ENCODE results near the gene MAP3K21. TPM values are rescaled to one million over a fixed set of nuclear protein-coding genes. Genes with fewer than 3 reads are reported as not detected.

The MAP3K21 gene
- total RNA-seq = 1 to 10 TPM; 1.3 to 1.5 TPM

DNA sequence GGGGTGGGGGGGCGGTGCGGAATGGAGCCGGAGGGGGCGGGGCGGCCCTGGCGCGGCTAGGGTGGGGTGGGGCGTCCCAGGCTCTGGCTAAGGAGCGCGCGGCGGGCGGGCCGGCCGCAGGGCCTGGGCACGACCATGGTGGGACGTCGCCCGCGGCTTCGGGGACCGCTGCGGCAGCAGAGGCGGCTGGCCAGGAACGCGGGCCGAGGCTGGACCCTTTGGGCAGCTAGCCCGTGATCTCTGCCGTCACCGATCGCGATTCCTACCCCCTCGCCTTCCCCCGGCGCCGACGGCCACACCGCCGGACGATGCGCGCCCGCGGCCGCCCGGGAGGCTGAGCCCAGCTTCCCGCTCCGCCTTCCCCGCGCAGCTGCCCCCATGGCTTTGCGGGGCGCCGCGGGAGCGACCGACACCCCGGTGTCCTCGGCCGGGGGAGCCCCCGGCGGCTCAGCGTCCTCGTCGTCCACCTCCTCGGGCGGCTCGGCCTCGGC, at the start of gene MAP3K21:
MAP3K21 (plus strand) TSS at position 74 of the 491 bp plus-strand sequence; CDS start at position 379, 305 bp downstream.
- ATAC-seq (ENCODE audit: low read depth) (peak; percentile 51), DNase-seq (no peak)
- Mint-ChIP-seq H3K4me1 (peaks cover 4% of the 10 kb centered on the region), H3K4me3 (peak within 1 kb of the TSS; percentile 67), H3K27me3 (peaks cover 43% of the 10 kb centered on the region), H3K36me3 (no peaks in the 10 kb centered on the region), H3K9me3 (no peaks in the 10 kb centered on the region), H3K27ac (no peak within 1 kb of the TSS)
- POLR2A ChIA-PET = interaction anchor here (1.1 kb wide), 1 partner anchor 1990 kb away, joined by 3 read pairs; the partner anchor contains the start of gene EXOC8

DNA sequence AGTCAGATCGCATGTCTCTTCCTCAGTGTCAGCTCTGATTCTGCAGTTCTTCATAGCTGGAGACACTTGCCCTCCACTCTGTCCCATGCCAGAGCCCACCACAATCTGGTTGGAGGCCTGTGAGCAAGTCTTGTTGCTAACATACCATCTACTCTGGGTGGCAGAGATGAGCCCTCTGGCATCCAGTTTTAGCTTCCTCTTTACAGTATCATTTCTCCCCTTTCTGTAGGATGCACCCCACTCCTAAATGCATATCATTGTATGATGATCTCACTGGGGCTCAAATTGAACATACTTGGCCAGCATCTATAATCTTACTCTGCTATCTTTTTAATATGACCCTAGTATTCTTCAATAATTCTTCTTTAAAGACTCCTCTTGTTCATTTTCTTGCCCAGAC, 48.9 kb upstream of the MAP3K21 start:
- Mint-ChIP-seq H3K4me3 (no peak overlapping the region), H3K9me3 (peaks cover 3% of the 10 kb centered on the region), H3K36me3 (peaks cover 23% of the 10 kb centered on the region), H3K27ac (no peak overlapping the region), H3K4me1 (peaks cover 24% of the 10 kb centered on the region), H3K27me3 (no peaks in the 10 kb centered on the region)
- POLR2A ChIA-PET = no interaction called here
- DNase-seq (no peak), ATAC-seq (ENCODE audit: low read depth) (no peak)

DNA sequence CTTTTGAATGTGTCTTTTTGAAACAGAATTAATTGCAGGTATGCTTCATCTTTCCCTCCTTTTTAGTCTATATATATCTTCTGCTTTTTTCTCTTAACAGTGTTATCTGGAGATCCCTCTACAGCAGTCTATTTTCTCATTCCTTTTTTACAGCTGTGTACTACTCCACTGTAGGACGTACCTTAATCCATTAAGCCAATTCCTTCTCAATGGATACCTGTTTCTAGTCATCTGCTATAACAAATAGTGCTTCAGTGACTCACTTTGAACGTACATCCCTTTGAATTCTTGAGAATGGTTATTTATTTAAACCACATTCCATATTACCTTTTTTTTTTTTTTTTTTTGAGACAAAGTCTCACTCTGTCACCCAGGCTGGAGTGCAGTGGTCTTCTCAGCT, 47.6 kb upstream of the MAP3K21 start:
- no peak for ATAC-seq (ENCODE audit: low read depth)
- no peak overlapping the region for H3K4me3 Mint-ChIP-seq
- peaks cover 25% of the 10 kb centered on the region for H3K36me3 Mint-ChIP-seq
- no peak for DNase-seq
- POLR2A ChIA-PET = no interaction called here
- H3K4me1 Mint-ChIP-seq = peaks cover 20% of the 10 kb centered on the region
- H3K27ac Mint-ChIP-seq = no peak overlapping the region
- H3K9me3 Mint-ChIP-seq = peaks cover 3% of the 10 kb centered on the region
- no peaks in the 10 kb centered on the region for H3K27me3 Mint-ChIP-seq

DNA sequence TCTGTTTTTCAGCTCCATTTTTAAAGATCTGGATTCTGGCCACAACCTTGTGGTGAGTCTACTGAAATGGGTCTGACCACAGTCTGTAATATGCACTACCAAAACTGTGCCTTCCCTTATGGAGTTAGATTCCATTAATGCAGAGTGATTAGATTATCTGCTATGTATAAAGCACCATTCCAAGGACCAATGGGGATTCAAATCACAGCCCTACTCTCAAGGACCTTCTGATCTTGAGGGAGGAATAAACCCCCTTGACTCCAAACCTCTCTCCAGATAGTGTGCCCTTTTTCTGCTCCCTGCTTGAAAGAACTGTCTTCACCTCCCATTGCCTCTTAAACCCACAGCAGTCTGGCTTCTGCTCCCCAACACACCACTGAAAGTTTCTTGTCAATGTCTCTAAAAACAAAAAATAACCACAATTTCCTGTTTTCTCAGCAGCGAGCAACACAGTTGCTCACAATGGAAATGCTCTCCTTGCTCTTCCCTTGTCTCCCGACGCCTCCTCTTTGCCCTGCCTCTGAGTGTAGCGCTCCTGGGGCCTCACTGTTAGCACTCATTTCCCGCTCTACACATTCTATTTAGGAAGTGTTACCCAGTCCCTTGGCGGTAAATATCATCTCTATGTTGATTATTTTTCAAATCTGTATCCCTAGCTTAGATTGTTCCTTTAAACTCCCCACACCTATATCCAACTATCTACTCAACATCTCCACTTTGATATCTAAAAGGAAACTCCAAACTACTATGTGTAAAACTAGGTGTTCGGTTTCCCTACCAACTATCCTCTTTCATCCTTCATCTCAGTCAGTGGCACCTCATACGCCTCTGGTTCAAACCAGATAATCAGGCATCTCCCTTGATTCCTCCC, 45.6 kb upstream of the MAP3K21 start:
- ATAC-seq (ENCODE audit: low read depth) (peak; percentile 76), DNase-seq (no peak)
- H3K27ac Mint-ChIP-seq = peak overlapping the region; percentile 27
- H3K9me3 Mint-ChIP-seq = peaks cover 3% of the 10 kb centered on the region
- H3K4me1 Mint-ChIP-seq = peaks cover 19% of the 10 kb centered on the region
- POLR2A ChIA-PET = no interaction called here
- no peaks in the 10 kb centered on the region for H3K27me3 Mint-ChIP-seq
- H3K36me3 Mint-ChIP-seq = peaks cover 30% of the 10 kb centered on the region
- peak overlapping the region; percentile 47 for H3K4me3 Mint-ChIP-seq

DNA sequence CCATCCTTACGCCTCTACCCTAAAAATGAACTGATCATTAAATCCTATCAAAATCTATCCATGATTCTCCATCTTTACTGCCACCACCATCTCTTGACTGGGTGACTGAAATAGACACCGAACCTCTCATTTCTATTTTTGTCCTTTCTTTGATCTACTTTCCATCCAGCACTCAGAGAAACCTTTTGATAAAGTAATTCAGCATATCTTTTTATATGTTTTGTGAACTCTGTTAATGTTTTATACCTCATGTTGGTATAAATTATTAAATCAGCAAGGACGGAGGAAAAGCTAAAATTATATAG, 45.0 kb upstream of the MAP3K21 start:
- H3K4me3 Mint-ChIP-seq = no peak overlapping the region
- POLR2A ChIA-PET = no interaction called here
- no peaks in the 10 kb centered on the region for H3K27me3 Mint-ChIP-seq
- DNase-seq = no peak
- peaks cover 19% of the 10 kb centered on the region for H3K4me1 Mint-ChIP-seq
- no peak overlapping the region for H3K27ac Mint-ChIP-seq
- H3K9me3 Mint-ChIP-seq = no peaks in the 10 kb centered on the region
- ATAC-seq (ENCODE audit: low read depth) = no peak
- peaks cover 30% of the 10 kb centered on the region for H3K36me3 Mint-ChIP-seq

DNA sequence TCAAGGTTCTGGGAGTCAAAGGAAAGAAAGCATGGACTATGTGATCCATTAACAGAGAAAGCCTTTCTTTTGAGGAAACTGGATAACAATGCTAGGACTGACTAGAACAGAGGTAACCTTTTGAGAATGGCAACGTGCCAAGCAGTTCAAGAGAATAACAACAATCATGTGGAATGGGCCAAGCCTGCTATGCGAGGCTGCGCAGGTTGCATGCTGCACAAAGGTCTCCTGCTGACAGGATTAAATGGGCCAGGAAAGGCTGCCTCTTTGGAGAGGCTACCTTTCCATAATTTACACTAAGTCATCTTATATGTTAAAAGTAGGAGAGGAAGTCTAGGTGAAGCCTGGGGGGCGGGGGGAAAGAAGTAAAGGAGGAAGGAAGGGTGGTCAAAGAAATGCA, 37.8 kb upstream of the MAP3K21 start:
- no peaks in the 10 kb centered on the region for H3K9me3 Mint-ChIP-seq
- POLR2A ChIA-PET = no interaction called here

DNA sequence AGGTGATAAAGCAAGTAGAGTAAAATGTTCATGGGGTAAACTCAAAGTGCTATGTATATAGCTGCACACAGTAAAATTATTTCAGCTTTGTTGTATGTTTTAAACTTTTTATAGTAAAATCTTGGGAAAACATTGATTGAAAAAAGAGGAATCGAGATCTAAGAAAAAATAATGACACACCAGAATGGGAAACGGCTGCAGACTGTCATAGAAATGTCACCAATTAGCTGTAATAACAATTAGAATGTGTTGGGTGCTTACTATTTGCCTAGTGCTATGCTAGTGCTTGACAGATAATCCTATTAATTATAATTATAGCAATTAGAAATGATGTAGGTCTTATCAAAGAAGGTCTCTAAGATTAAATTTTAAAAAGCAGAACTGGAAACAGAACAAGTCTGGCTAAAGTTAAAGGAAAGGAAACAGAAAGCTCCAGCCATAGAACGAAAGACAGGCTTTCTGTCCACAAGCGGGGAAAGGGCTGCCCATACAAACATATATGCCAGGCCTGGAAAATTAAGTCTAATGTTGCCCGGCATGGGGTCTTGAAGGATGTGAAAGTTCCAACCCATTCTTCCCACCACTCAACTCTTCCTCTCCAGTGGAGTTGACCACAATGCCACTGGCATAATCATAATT, 37.0 kb upstream of the MAP3K21 start:
- no peak for DNase-seq
- POLR2A ChIA-PET = no interaction called here
- H3K36me3 Mint-ChIP-seq = peaks cover 32% of the 10 kb centered on the region
- ATAC-seq (ENCODE audit: low read depth) = no peak
- H3K27me3 Mint-ChIP-seq = no peaks in the 10 kb centered on the region
- peaks cover 19% of the 10 kb centered on the region for H3K4me1 Mint-ChIP-seq
- H3K9me3 Mint-ChIP-seq = no peaks in the 10 kb centered on the region
- H3K4me3 Mint-ChIP-seq = no peak overlapping the region
- no peak overlapping the region for H3K27ac Mint-ChIP-seq

More for the DNA sequence above, 37.8 kb upstream of the MAP3K21 start:
- Mint-ChIP-seq H3K27me3 (no peaks in the 10 kb centered on the region), H3K36me3 (peaks cover 34% of the 10 kb centered on the region), H3K27ac (no peak overlapping the region), H3K4me1 (peaks cover 14% of the 10 kb centered on the region), H3K4me3 (no peak overlapping the region)
- no peak for ATAC-seq (ENCODE audit: low read depth)
- DNase-seq = no peak

DNA sequence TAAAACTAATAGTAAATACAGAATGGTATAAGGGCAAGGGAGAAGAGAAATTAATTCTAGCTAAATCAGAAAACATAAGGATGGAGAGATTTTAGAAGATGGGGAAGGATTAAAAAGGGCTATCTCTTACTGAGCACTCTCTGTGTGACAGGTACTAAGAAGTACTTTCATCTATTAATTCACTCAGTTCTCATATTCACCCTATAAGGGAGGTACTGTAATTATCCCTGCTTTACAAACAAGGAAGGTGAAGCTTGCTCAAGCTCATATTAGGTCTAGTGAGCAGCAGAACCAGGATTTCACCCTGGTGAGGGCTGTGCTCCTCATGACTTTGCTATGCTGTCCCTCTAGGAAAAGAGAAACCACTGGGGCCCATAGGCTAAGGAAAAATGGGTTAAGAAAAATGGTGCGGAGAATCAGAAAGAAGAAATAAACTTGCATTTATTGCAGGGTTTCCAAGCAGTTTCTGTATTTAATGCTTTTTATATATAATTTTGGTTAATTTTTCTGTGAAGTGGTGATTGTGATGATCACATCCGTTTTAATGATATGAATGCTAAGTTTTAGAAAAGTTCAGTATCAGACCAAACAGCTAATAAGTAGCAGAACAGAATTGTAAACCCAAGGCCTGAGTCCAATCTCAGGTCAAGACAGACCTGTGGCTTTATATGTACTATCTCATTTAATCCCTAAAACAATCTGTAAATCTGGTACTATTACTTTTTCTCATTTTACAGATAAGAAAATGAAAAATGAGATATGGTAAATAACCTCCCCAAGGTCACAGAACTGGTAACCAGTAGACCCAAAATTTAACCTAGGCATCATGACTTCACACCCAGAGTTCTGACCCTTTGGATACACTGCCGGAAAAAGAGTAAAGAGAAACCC, 33.7 kb upstream of the MAP3K21 start:
- DNase-seq (no peak), ATAC-seq (ENCODE audit: low read depth) (no peak)
- H3K4me3 Mint-ChIP-seq = no peak overlapping the region
- no peak overlapping the region for H3K27ac Mint-ChIP-seq
- peaks cover 11% of the 10 kb centered on the region for H3K36me3 Mint-ChIP-seq
- no peaks in the 10 kb centered on the region for H3K27me3 Mint-ChIP-seq
- H3K9me3 Mint-ChIP-seq = no peaks in the 10 kb centered on the region
- POLR2A ChIA-PET = no interaction called here
- peaks cover 24% of the 10 kb centered on the region for H3K4me1 Mint-ChIP-seq

DNA sequence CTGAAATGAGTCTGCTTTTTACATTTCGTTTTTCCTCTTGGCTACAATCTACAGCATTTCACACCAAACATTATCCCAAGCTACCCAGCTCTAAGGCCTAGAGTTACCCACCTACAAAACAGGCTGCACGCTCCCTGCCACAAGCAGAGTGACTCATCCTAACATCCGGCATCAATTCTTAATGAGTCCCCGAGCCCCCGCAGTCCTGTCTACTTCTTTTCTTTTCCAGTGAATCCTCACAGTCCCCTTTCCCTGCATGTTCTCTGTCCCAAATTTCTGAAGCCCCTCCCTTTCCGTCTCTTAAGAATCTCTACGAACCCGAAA, 32.6 kb upstream of the MAP3K21 start:
- peaks cover 5% of the 10 kb centered on the region for H3K36me3 Mint-ChIP-seq

DNA sequence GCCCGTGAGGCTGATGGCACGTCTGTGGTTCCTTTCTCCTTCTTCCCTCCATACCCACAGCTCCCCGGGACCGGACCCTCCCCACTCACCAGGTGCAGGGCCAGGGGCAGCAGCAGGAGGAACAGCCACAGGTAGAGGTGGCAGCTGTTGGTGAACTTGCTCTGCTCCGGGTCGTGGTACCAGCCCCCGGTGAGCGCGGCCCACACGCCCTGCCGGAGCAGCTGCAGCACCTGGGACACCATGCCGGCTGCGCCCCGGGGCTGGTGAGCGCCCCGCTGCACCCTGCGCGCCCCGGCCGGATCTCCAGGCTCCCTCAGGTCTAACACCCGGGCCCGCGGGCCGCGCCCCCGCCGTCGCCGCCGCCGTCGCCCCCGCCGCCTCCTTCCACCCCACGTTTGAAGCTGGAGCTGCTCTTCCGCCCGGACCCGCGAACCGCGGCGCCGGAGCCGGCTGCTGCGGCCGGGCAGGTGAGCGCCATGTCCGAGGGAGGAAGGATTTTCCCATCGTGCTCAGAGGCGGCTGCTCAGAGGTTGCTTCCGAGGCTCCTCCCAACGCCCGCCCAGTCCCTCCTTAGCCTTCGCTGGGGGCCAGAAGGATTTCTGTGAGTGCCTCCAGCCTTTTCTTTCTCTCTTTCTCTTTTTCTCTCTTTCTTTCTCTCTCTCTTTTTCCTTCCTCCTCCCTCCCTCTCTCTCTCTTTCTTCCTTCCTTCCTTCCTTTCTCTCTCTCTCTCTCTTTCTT, 32.1 kb upstream of the MAP3K21 start, which contains the start of gene PCNX2:
PCNX2 (minus strand) TSS at position 489 of the 738 bp plus-strand sequence; CDS start at position 242, 247 bp downstream.
- Mint-ChIP-seq H3K9me3 (no peaks in the 10 kb centered on the region), H3K4me1 (peaks cover 23% of the 10 kb centered on the region), H3K27ac (peak within 1 kb of the TSS; percentile 92), H3K4me3 (peak within 1 kb of the TSS; percentile 95), H3K36me3 (peaks cover 5% of the 10 kb centered on the region), H3K27me3 (no peaks in the 10 kb centered on the region)
- ATAC-seq (ENCODE audit: low read depth) = peak; percentile 93
- DNase-seq = peak; percentile 75
- POLR2A ChIA-PET = no interaction called here

More for the DNA sequence above, 32.6 kb upstream of the MAP3K21 start:
- H3K27me3 Mint-ChIP-seq = no peaks in the 10 kb centered on the region
- DNase-seq (no peak), ATAC-seq (ENCODE audit: low read depth) (peak; percentile 74)
- peaks cover 24% of the 10 kb centered on the region for H3K4me1 Mint-ChIP-seq
- peak overlapping the region; percentile 92 for H3K27ac Mint-ChIP-seq
- POLR2A ChIA-PET = no interaction called here
- H3K4me3 Mint-ChIP-seq = peak overlapping the region; percentile 95
- no peaks in the 10 kb centered on the region for H3K9me3 Mint-ChIP-seq

DNA sequence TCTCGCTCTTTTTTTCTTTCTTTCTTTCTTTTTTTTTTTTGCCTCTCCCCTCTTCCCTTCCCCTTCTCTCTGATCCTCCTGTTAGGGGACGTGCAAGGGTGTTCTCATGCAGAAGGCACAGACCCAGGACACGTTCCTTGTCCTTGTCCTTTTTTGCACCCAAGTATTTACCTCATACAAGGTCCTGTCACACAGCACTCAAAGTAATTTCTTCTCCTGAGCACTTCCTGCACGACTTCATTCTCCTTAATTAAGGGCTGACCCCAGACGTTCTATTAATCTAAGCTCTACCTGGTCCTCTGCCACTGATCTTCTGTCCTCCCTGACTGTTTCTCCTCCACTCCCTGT, 31.6 kb upstream of the MAP3K21 start:
- ATAC-seq (ENCODE audit: low read depth) (no peak), DNase-seq (no peak)
- H3K36me3 Mint-ChIP-seq = peaks cover 3% of the 10 kb centered on the region
- peak overlapping the region; percentile 95 for H3K4me3 Mint-ChIP-seq
- no peaks in the 10 kb centered on the region for H3K9me3 Mint-ChIP-seq
- no peaks in the 10 kb centered on the region for H3K27me3 Mint-ChIP-seq
- peak overlapping the region; percentile 92 for H3K27ac Mint-ChIP-seq
- peaks cover 23% of the 10 kb centered on the region for H3K4me1 Mint-ChIP-seq
- POLR2A ChIA-PET = no interaction called here

DNA sequence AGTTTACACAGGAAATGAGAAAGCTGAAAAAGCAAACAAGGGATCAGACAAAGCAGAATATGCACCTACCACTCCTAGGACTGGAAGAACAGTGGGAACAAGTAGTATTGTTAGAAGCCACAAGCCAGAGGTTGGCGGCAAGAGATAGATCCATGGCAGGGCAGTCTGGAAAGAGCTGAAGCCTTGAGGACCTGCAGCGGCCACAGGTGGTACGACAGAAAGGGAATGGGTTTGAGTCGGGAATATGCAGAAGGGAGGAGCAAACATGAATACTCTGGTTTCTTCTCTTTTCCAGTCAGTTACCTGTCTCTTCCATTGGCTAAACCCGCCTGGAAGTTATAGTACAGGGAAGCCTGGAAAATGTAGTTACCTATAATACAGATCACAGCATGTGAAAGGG, 28.1 kb upstream of the MAP3K21 start:
- no peak overlapping the region for H3K4me3 Mint-ChIP-seq
- H3K36me3 Mint-ChIP-seq = no peaks in the 10 kb centered on the region
- peaks cover 20% of the 10 kb centered on the region for H3K27me3 Mint-ChIP-seq
- no peak for DNase-seq
- no peak for ATAC-seq (ENCODE audit: low read depth)
- no peak overlapping the region for H3K27ac Mint-ChIP-seq
- H3K4me1 Mint-ChIP-seq = peaks cover 12% of the 10 kb centered on the region
- no peaks in the 10 kb centered on the region for H3K9me3 Mint-ChIP-seq
- POLR2A ChIA-PET = no interaction called here

DNA sequence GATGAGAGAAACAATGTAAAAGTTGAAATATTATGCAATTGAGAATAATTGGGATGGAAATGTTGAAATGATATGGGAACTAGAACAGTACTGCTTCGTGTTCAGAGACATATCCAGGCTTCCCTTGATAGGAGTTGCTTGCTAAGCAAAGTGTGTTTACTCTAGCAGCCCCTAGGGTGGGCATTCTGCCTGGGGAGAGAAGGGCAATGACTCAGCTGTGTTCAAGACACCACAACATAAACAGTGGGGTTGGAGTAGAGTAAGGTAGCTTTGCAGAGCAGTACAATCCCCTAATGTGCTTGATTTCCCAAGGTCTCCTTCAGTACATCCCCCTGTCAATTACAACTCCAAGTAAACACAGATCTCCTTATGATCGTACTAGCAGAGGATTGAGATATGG, 27.2 kb upstream of the MAP3K21 start:
- peaks cover 5% of the 10 kb centered on the region for H3K4me1 Mint-ChIP-seq
- H3K4me3 Mint-ChIP-seq = no peak overlapping the region
- H3K27me3 Mint-ChIP-seq = peaks cover 20% of the 10 kb centered on the region
- DNase-seq = no peak
- H3K9me3 Mint-ChIP-seq = no peaks in the 10 kb centered on the region
- H3K36me3 Mint-ChIP-seq = no peaks in the 10 kb centered on the region
- POLR2A ChIA-PET = no interaction called here
- H3K27ac Mint-ChIP-seq = no peak overlapping the region
- ATAC-seq (ENCODE audit: low read depth) = no peak

Data from activated naive CD8-positive, alpha-beta T cell treated with anti-CD3 and anti-CD28 coated beads, Interleukin-2, amount 10 ng/mL, durations not matched to agents 7 days and 5 days (primary cell).